K562 (cell line): ENCODE measurements around the gene SHANK2. TPM values are rescaled to one million over a fixed set of nuclear protein-coding genes. Genes with fewer than 3 reads are reported as not detected.

Source experiments
- ATAC-seq: fragments of 200-7000 bp; cut with Tn5 transposase; 3 replicates; pipeline ENCODE4 v1.9.1; 2020; ENCODE audit warnings: moderate library complexity
- BruUV-seq: library from RNA; stranded (reverse); fragments of 400-500 nt; replicated peaks from 2 replicates; lab custom pipeline; 2021; lab: Mats Ljungman, UMichigan
- CTCF ChIA-PET: fragments of 300-600 bp; formaldehyde crosslinking; extraction: SDS; loops from one replicate; lab custom pipeline; 2021; ENCODE audit warnings: low intra/inter-chr PET ratio; lab: Yijun Ruan, JAX
- POLR2A ChIA-PET: fragments of 300-600, 350-650 bp; sonication (Branson Sonifier 250); formaldehyde crosslinking; extraction: SDS; loops from one replicate; lab custom pipeline; 2021; ENCODE audit warnings: antibody characterized with exemption, inconsistent platforms; lab: Yijun Ruan, JAX
- DNase-seq, 4 experiments: peaks; one replicate each; pipeline versions ENCODE4 v3.0.0 to v3.0.0-alpha.2; 2011 to 2018; ENCODE audit warnings: low spot score in 3 of 4, mixed read lengths in 3 of 4; ENCODE audit errors: extremely low read depth in 1 of 4
- FAIRE-seq: peaks from 2 replicates; lab custom pipeline; 2011; peaks lifted over from hg19 to GRCh38; lab: Jason Lieb, UNC
- H2AFZ ChIP-seq: 2 replicates; pipeline ENCODE4 v1.6.0; 2011; ENCODE audit warnings: low read depth, low read length, control low read depth, inconsistent platforms
- H3K27ac ChIP-seq: fragments of 200-600 bp; 3 replicates; pipeline ENCODE4 v1.8.0; 2011; ENCODE audit warnings: low read depth, mild to moderate bottlenecking, control low read depth, inconsistent platforms, low read length, moderate library complexity, mixed read lengths; ENCODE audit errors: extremely low read depth
- H3K27me3 ChIP-seq, 2 experiments: fragments of 300-600 bp in 1 of 2; 2 replicates in 1 of 2; 3 replicates in 1 of 2; pipeline versions ENCODE4 v1.6.0 to v1.8.0; 2011; ENCODE audit warnings: inconsistent platforms in 2 of 2, low read length in 2 of 2, mild to moderate bottlenecking in 1 of 2, mixed read lengths in 1 of 2, moderate library complexity in 1 of 2; ENCODE audit not compliant: control insufficient read depth in 2 of 2, insufficient read depth in 2 of 2
- H3K36me3 ChIP-seq: fragments of 300-600 bp; 3 replicates; pipeline ENCODE4 v1.8.0; 2011; ENCODE audit warnings: mild to moderate bottlenecking, low read length, inconsistent platforms; ENCODE audit not compliant: control insufficient read depth, insufficient read depth
- H3K4me1 ChIP-seq, 2 experiments: fragments of 200-600 bp in 1 of 2; replicated peaks in 1 of 2; 2 replicates in 1 of 2; 3 replicates in 1 of 2; pipeline versions ENCODE4 v1.5.1 to v1.8.0; 2011; ENCODE audit warnings: inconsistent platforms in 2 of 2, low read length in 2 of 2, mild to moderate bottlenecking in 1 of 2, mixed read lengths in 1 of 2, moderate library complexity in 1 of 2; ENCODE audit not compliant: control insufficient read depth in 2 of 2, insufficient read depth in 2 of 2
- H3K4me2 ChIP-seq: 2 replicates; pipeline ENCODE4 v1.6.1; 2011; ENCODE audit warnings: low read length, control low read depth, inconsistent platforms, mixed read lengths; ENCODE audit not compliant: insufficient read depth
- H3K4me3 ChIP-seq: fragments of 200-600 bp; sonication (generic), shearing (Covaris generic); 2 replicates; pipeline ENCODE4 v1.5.1; 2016; ENCODE audit warnings: control low read depth, inconsistent platforms
- H3K79me2 ChIP-seq: fragments of 200-600 bp; 3 replicates; pipeline ENCODE4 v1.8.0; 2011; ENCODE audit warnings: low read length, inconsistent platforms; ENCODE audit not compliant: control insufficient read depth, insufficient read depth
- H3K9ac ChIP-seq, 2 experiments: 2 replicates each; pipeline versions ENCODE4 v1.6.0 to v1.6.1; 2011; ENCODE audit warnings: low read depth in 2 of 2, low read length in 2 of 2, control low read depth in 1 of 2, inconsistent platforms in 1 of 2, mild to moderate bottlenecking in 1 of 2, mixed read lengths in 1 of 2; ENCODE audit not compliant: insufficient read depth in 1 of 2
- H3K9me1 ChIP-seq: one replicate; pipeline ENCODE4 v1.6.0; 2011; ENCODE audit warnings: inconsistent platforms, mild to moderate bottlenecking, low read length, moderate library complexity; ENCODE audit not compliant: control insufficient read depth, insufficient read depth
- H3K9me3 ChIP-seq: replicated peaks from 2 replicates; pipeline ENCODE4 v1.5.1; 2011; ENCODE audit warnings: low read depth, low read length, inconsistent platforms; ENCODE audit not compliant: control insufficient read depth, insufficient read depth
- H4K20me1 ChIP-seq: replicated peaks from 2 replicates; pipeline ENCODE4 v1.6.1; 2011; ENCODE audit warnings: low read length, inconsistent platforms, mixed read lengths; ENCODE audit not compliant: control insufficient read depth, insufficient read depth
- HLTF ChIP-seq: fragments of 450-650 bp; IDR thresholded peaks from 2 replicates; pipeline ENCODE4 v1.6.1; 2016
- ID3 ChIP-seq, 2 experiments: fragments of 250-450 bp in 1 of 2; fragments of 450-650 bp in 1 of 2; sonication (Bioruptor Pico) in 1 of 2; IDR thresholded peaks; 2 replicates each; pipeline versions ENCODE4 v1.6.1 to v1.8.0; 2016 to 2021; ENCODE audit warnings: mild to moderate bottlenecking in 2 of 2, moderate library complexity in 2 of 2, missing compliant biosample characterization in 1 of 2, missing genetic modification characterization in 1 of 2
- MCM2 ChIP-seq: fragments of 450-650 bp; IDR thresholded peaks from 2 replicates; pipeline ENCODE4 v1.6.1; 2017; ENCODE audit warnings: low read depth, mild to moderate bottlenecking
- MCM7 ChIP-seq, 2 experiments: fragments of 450-650 bp; IDR thresholded peaks; 2 replicates each; pipeline ENCODE4 v1.6.1; 2016 to 2018
- NBN ChIP-seq: fragments of 450-650 bp; IDR thresholded peaks from 2 replicates; pipeline ENCODE4 v1.6.1; 2016; ENCODE audit warnings: low read depth, mild to moderate bottlenecking
- NCOR1 ChIP-seq: fragments of 450-650 bp; IDR thresholded peaks from 2 replicates; pipeline ENCODE4 v1.6.1; 2016; ENCODE audit warnings: mild to moderate bottlenecking, moderate library complexity
- PTRF ChIP-seq: fragments of 450-650 bp; IDR thresholded peaks from 2 replicates; pipeline ENCODE4 v1.6.1; 2016; ENCODE audit warnings: mild to moderate bottlenecking, missing genetic modification characterization, missing compliant biosample characterization
- RBM25 ChIP-seq: fragments of 200-400 bp; formaldehyde crosslinking; IDR thresholded peaks from 2 replicates; pipeline ENCODE4 v1.6.1; 2018; ENCODE audit warnings: low read length, low read depth, moderate library complexity; ENCODE audit not compliant: severe bottlenecking
- RFX7 ChIP-seq: fragments of 250-450 bp; sonication (Bioruptor Pico); IDR thresholded peaks from 2 replicates; pipeline ENCODE4 v1.5.1; 2021; ENCODE audit warnings: mild to moderate bottlenecking
- TFE3 ChIP-seq: fragments of 450-650 bp; formaldehyde crosslinking; IDR thresholded peaks from 2 replicates; pipeline ENCODE4 v1.4.0; 2020; ENCODE audit warnings: mild to moderate bottlenecking, mixed read lengths
- ZNF143 ChIP-seq: sonication (generic); formaldehyde crosslinking; IDR thresholded peaks from 2 replicates; pipeline ENCODE4 v1.9.0; 2022; ENCODE audit warnings: mild to moderate bottlenecking, missing genetic modification reagents
- ZNF311 ChIP-seq: fragments of 250-450 bp; sonication (Bioruptor Pico); IDR thresholded peaks from 2 replicates; pipeline ENCODE4 v1.4.0; 2020; ENCODE audit warnings: mild to moderate bottlenecking, moderate library complexity
- WGBS: fragments of 100-300 bp; shearing (Covaris generic); methylation state at CpG from one replicate; pipeline ENCODE4 v1.1.6; 2016; ENCODE audit warnings: low coverage, mixed read lengths; ENCODE audit not compliant: insufficient coverage; ENCODE audit errors: missing lambda C conversion rate; 5-methylcytosine and 5-hydroxymethylcytosine counted together
- in situ Hi-C: fragments of 300-500 bp; cut with MboI; formaldehyde crosslinking; loops from 4 replicates; pipeline ENCODE4 v1.15.0; 2018; ENCODE audit warnings: inconsistent platforms, mixed read lengths
- intact Hi-C: fragments of 100-400 bp; cut with micrococcal nuclease; formaldehyde crosslinking; loops from 2 replicates; pipeline ENCODE4 v1.14.2; 2022
- polyA plus RNA-seq, 8 experiments: library from polyadenylated mRNA; depleted of rRNA in 4 of 8; stranded (reverse) in 5 of 8; unstranded in 3 of 8; fragments of >200 nt; fragmentation: Nextera tagmentation in 2 of 8; fragmentation: Illumina TruSeq in 1 of 8; extraction: Ambion mirVana in 2 of 8; extraction: Trizol in 1 of 8; gene quantifications; 2 replicates each; pipeline versions ENCODE4 v1.2.1 to v1.2.3, GENCODE V29; 2011 to 2014; ENCODE audit warnings: inconsistent platforms in 1 of 8, missing spikeins in 1 of 8
- total RNA-seq, 7 experiments: library from RNA; depleted of rRNA in 6 of 7; stranded (reverse); fragments of >200 nt in 6 of 7; fragmentation: Illumina TruSeq in 2 of 7; extraction: Trizol in 2 of 7; gene quantifications; 2 replicates each; pipeline versions ENCODE4 v1.2.1 to v1.2.3, GENCODE V29; 2011 to 2021; ENCODE audit warnings: low replicate concordance in 1 of 7
- TF ChIP-seq, protein P1 (sequence below): fragments of 450-650 bp; IDR thresholded peaks from 2 replicates; pipeline ENCODE4 v1.6.1; 2017; ENCODE audit warnings: antibody characterized with exemption
- TF ChIP-seq, protein P2 (sequence below): IDR thresholded peaks from 2 replicates; pipeline ENCODE4 v1.6.1; 2014; ENCODE audit warnings: antibody characterized with exemption
- TF ChIP-seq, protein P3 (sequence below): sonication (generic); formaldehyde crosslinking; IDR thresholded peaks from 2 replicates; pipeline ENCODE4 v1.8.1; 2022; ENCODE audit warnings: missing genetic modification reagents

SHANK2 gene
- total and polyA plus RNA-seq, 9 of the 15 experiments (the other 6 are each of a cell fraction or from before 2014, with no cell fraction given), result 0.04 to 0.07 TPM; not detected in 7

DNA sequence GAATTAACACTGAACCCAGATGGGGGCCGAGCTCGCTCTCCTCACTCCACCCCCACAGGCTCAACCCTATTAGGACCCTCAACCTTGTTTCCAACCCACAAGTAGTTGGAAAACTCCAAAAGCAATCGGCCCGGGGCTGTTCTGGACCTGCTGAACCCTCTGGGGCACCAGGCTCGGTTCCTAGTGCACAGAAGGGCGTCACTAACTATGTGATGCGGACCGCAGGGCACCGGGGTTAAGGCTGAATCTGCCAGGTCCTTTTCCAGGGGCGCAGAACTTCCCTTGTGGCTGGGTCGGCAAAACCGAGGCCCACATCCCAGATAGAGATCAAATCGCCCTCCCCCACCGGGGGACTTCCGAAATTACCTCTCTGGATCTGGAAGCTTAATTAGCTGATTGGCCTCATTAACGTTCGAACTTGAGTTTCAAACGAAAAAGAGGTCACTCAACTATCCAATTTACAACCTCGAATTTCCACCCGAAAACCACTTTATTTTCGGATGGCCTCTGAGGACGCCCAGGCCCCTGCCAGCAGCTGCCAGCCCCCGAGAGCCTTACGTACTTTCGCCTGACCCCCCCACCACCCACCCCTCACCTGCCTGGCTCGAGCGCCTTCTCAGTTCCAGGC is 1.7 kb downstream of the SHANK2 start:
- POLR2A ChIA-PET, result no interaction called here
- H3K4me1 ChIP-seq, result peaks cover 0 to 8% of the 10 kb centered on the region in 2 experiments; a peak in 2 of 5 replicates
- no peak overlapping the region for H3K27ac ChIP-seq
- no peaks in the 10 kb centered on the region for H3K9me3 ChIP-seq
- H3K79me2 ChIP-seq, result no peaks in the 10 kb centered on the region
- H3K36me3 ChIP-seq, result no peaks in the 10 kb centered on the region
- FAIRE-seq (no peak), DNase-seq (no peak), ATAC-seq (no peak)
- 0 out of 2 replicates have a peak, but pooled peaks cover 3% of the 10 kb centered on the region for H4K20me1 ChIP-seq
- H2AFZ ChIP-seq, result no peak overlapping the region
- no peak overlapping the region; a peak in 1 of 4 replicates for H3K9ac ChIP-seq
- in situ Hi-C loops (no loop called here), intact Hi-C loops (no loop called here)
- CTCF ChIA-PET, result no interaction called here
- no peak overlapping the region for H3K4me3 ChIP-seq
- H3K9me1 ChIP-seq, result no peaks in the 10 kb centered on the region
- TF ChIP-seq ZNF143 (CRISPR knock-in tag), result no peak
- TF ChIP-seq, protein P1, sequence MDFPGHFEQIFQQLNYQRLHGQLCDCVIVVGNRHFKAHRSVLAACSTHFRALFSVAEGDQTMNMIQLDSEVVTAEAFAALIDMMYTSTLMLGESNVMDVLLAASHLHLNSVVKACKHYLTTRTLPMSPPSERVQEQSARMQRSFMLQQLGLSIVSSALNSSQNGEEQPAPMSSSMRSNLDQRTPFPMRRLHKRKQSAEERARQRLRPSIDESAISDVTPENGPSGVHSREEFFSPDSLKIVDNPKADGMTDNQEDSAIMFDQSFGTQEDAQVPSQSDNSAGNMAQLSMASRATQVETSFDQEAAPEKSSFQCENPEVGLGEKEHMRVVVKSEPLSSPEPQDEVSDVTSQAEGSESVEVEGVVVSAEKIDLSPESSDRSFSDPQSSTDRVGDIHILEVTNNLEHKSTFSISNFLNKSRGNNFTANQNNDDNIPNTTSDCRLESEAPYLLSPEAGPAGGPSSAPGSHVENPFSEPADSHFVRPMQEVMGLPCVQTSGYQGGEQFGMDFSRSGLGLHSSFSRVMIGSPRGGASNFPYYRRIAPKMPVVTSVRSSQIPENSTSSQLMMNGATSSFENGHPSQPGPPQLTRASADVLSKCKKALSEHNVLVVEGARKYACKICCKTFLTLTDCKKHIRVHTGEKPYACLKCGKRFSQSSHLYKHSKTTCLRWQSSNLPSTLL, result no peak
- TF ChIP-seq NCOR1, result no peak
- no peak for TF ChIP-seq NBN
- no peak for TF ChIP-seq TFE3 (CRISPR knock-in tag)
- no peak for TF ChIP-seq RBM25
- TF ChIP-seq, protein P2, sequence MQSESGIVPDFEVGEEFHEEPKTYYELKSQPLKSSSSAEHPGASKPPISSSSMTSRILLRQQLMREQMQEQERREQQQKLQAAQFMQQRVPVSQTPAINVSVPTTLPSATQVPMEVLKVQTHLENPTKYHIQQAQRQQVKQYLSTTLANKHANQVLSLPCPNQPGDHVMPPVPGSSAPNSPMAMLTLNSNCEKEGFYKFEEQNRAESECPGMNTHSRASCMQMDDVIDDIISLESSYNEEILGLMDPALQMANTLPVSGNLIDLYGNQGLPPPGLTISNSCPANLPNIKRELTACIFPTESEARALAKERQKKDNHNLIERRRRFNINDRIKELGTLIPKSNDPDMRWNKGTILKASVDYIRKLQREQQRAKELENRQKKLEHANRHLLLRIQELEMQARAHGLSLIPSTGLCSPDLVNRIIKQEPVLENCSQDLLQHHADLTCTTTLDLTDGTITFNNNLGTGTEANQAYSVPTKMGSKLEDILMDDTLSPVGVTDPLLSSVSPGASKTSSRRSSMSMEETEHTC, result no peak
- TF ChIP-seq HLTF, result no peak
- no peak for TF ChIP-seq ZNF311 (CRISPR knock-in tag)
- no peak for TF ChIP-seq ID3 (CRISPR knock-in tag; IDR thresholded peaks at IDR 0.05)
- no peak for TF ChIP-seq ID3 (tag; IDR thresholded peaks at IDR 0.05)
- TF ChIP-seq PTRF (tag), result no peak
- no peak for TF ChIP-seq RFX7 (CRISPR knock-in tag)
- TF ChIP-seq, protein P3, sequence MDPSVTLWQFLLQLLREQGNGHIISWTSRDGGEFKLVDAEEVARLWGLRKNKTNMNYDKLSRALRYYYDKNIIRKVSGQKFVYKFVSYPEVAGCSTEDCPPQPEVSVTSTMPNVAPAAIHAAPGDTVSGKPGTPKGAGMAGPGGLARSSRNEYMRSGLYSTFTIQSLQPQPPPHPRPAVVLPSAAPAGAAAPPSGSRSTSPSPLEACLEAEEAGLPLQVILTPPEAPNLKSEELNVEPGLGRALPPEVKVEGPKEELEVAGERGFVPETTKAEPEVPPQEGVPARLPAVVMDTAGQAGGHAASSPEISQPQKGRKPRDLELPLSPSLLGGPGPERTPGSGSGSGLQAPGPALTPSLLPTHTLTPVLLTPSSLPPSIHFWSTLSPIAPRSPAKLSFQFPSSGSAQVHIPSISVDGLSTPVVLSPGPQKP (CRISPR knock-in tag), result no peak
- TF ChIP-seq MCM2, result no peak
- no peak for TF ChIP-seq MCM7 (IDR thresholded peaks at IDR 0.05)
- H3K4me2 ChIP-seq, result no peak overlapping the region
- 3% methylated on average over 24 of the region's 27 CpGs for WGBS
- BruUV-seq, result no TSS peak
- H3K27me3 ChIP-seq, result peaks cover 12 to 59% of the 10 kb centered on the region in 2 experiments; a peak in 3 of 5 replicates
